H1 (cell line): ENCODE data around the gene SLC23A3. TPM values are rescaled to one million over a fixed set of nuclear protein-coding genes. Genes with fewer than 3 reads are reported as not detected.

Experiments
- CTCF ChIA-PET: fragments of 300-600 bp; sonication (Branson Sonifier 250); formaldehyde crosslinking; loops from one replicate; lab custom pipeline; 2021; ENCODE audit not compliant: partially characterized antibody; lab: Charles Lee
- POLR2A ChIA-PET: fragments of 300-600 bp; sonication (Branson Sonifier 250); formaldehyde crosslinking; loops from one replicate; lab custom pipeline; 2021; ENCODE audit warnings: inconsistent platforms; ENCODE audit not compliant: partially characterized antibody; lab: Charles Lee
- DNase-seq, 2 experiments: peaks; one replicate each; pipeline versions ENCODE4 v3.0.0 to v3.0.0-alpha.2; 2010 to 2022; ENCODE audit warnings: low spot score in 2 of 2, low read depth in 1 of 2, mixed read lengths in 1 of 2
- FAIRE-seq: peaks from 2 replicates; lab custom pipeline; 2011; peaks lifted over from hg19 to GRCh38; lab: Jason Lieb, UNC
- H2AFZ ChIP-seq: 2 replicates; pipeline ENCODE4 v1.8.1; 2012; ENCODE audit warnings: low read length, inconsistent platforms
- H2AK5ac ChIP-seq: 2 replicates; pipeline ENCODE4 v1.6.1; 2013; ENCODE audit warnings: low read depth, low read length
- H2BK120ac ChIP-seq: replicated peaks from 2 replicates; pipeline ENCODE3; 2013; ENCODE audit warnings: low read depth, low read length, inconsistent platforms
- H2BK12ac ChIP-seq: 2 replicates; pipeline ENCODE4 v1.6.1; 2013; ENCODE audit warnings: low read depth, low read length
- H2BK15ac ChIP-seq: 2 replicates; pipeline ENCODE4 v1.6.1; 2013; ENCODE audit warnings: low read length
- H2BK20ac ChIP-seq: 2 replicates; pipeline ENCODE4 v1.6.1; 2013; ENCODE audit warnings: low read length
- H2BK5ac ChIP-seq: 2 replicates; pipeline ENCODE4 v1.6.1; 2013; ENCODE audit warnings: low read depth, low read length
- H3K14ac ChIP-seq: 2 replicates; pipeline ENCODE4 v1.6.1; 2013; ENCODE audit warnings: inconsistent platforms; ENCODE audit not compliant: insufficient read length
- H3K18ac ChIP-seq: 2 replicates; pipeline ENCODE4 v1.6.1; 2013; ENCODE audit warnings: low read length; ENCODE audit errors: extremely low read depth
- H3K23ac ChIP-seq: 2 replicates; pipeline ENCODE4 v1.6.1; 2013; ENCODE audit warnings: inconsistent platforms; ENCODE audit not compliant: insufficient read length
- H3K23me2 ChIP-seq: 2 replicates; pipeline ENCODE4 v1.6.1; 2013; ENCODE audit warnings: low read depth, low read length
- H3K27ac ChIP-seq: 2 replicates; pipeline ENCODE4 v1.6.1; 2011; ENCODE audit warnings: low read depth, low read length, inconsistent platforms
- H3K27me3 ChIP-seq, 4 experiments: replicated peaks in 1 of 4; 1 replicate in 1 of 4; 2 replicates in 3 of 4; pipeline versions ENCODE4 v1.6.1 to v1.8.1; 2011 to 2013; ENCODE audit warnings: low read length in 3 of 4, mild to moderate bottlenecking in 3 of 4, inconsistent platforms in 2 of 4, mixed read lengths in 2 of 4, moderate library complexity in 1 of 4; ENCODE audit not compliant: control insufficient read depth in 3 of 4, insufficient read depth in 3 of 4; ENCODE audit errors: extremely low read depth in 1 of 4
- H3K36me3 ChIP-seq, 4 experiments: 2 replicates each; pipeline versions ENCODE4 v1.6.1 to v1.8.1; 2011 to 2013; ENCODE audit warnings: mild to moderate bottlenecking in 4 of 4, low read length in 3 of 4, moderate library complexity in 2 of 4, control low read depth in 1 of 4, inconsistent platforms in 1 of 4; ENCODE audit not compliant: insufficient read depth in 4 of 4, control insufficient read depth in 2 of 4
- H3K4ac ChIP-seq: replicated peaks from 2 replicates; pipeline ENCODE3; 2013; ENCODE audit warnings: low read length, low read depth, mixed read lengths, inconsistent platforms; ENCODE audit not compliant: insufficient read length
- H3K4me1 ChIP-seq, 4 experiments: replicated peaks in 1 of 4; 1 replicate in 1 of 4; 2 replicates in 3 of 4; pipeline versions ENCODE4 v1.6.1 to v1.8.1; 2011 to 2013; ENCODE audit warnings: low read length in 3 of 4, inconsistent platforms in 2 of 4, mixed read lengths in 1 of 4; ENCODE audit not compliant: insufficient read depth in 4 of 4, control insufficient read depth in 3 of 4
- H3K4me2 ChIP-seq, 2 experiments: 2 replicates each; pipeline versions ENCODE4 v1.6.1 to v1.8.1; 2011 to 2013; ENCODE audit warnings: low read depth in 2 of 2, low read length in 2 of 2, control low read depth in 1 of 2, inconsistent platforms in 1 of 2, mild to moderate bottlenecking in 1 of 2; ENCODE audit not compliant: insufficient read depth in 1 of 2
- H3K4me3 ChIP-seq, 4 experiments: fragments of 200-600, 300-600 bp in 1 of 4; sonication (generic), shearing (Covaris generic), sonication (Bioruptor Twin) in 1 of 4; 2 replicates each; pipeline versions ENCODE4 v1.5.1 to v1.8.1; 2011 to 2016; ENCODE audit warnings: low read length in 4 of 4, low read depth in 3 of 4, control low read depth in 2 of 4, inconsistent platforms in 2 of 4, mild to moderate bottlenecking in 2 of 4, mixed read lengths in 1 of 4, moderate library complexity in 1 of 4; ENCODE audit not compliant: insufficient read depth in 2 of 4; ENCODE audit errors: extremely low read depth in 1 of 4
- H3K56ac ChIP-seq: replicated peaks from 2 replicates; pipeline ENCODE3; 2013; ENCODE audit warnings: low read depth, mild to moderate bottlenecking, mixed read lengths, low read length, inconsistent platforms; ENCODE audit not compliant: insufficient read length
- H3K79me1 ChIP-seq: 2 replicates; pipeline ENCODE4 v1.6.1; 2013; ENCODE audit warnings: low read depth, low read length, control low read depth
- H3K79me2 ChIP-seq, 2 experiments: 2 replicates each; pipeline versions ENCODE4 v1.6.1 to v1.8.1; 2012 to 2013; ENCODE audit warnings: low read length in 2 of 2, mild to moderate bottlenecking in 2 of 2, inconsistent platforms in 1 of 2; ENCODE audit not compliant: insufficient read depth in 2 of 2, control insufficient read depth in 1 of 2
- H3K9ac ChIP-seq, 4 experiments: replicated peaks in 1 of 4; 1 replicate in 1 of 4; 2 replicates in 3 of 4; pipeline versions ENCODE4 v1.6.1 to v1.8.1; 2011 to 2013; ENCODE audit warnings: low read depth in 3 of 4, low read length in 3 of 4, control low read depth in 2 of 4, mild to moderate bottlenecking in 2 of 4, moderate library complexity in 2 of 4, inconsistent platforms in 1 of 4; ENCODE audit errors: extremely low read depth in 1 of 4
- H3K9me3 ChIP-seq, 2 experiments: 2 replicates each; pipeline versions ENCODE4 v1.6.1 to v1.8.1; 2012 to 2013; ENCODE audit warnings: mild to moderate bottlenecking in 2 of 2, moderate library complexity in 2 of 2, control low read depth in 1 of 2, inconsistent platforms in 1 of 2, low read depth in 1 of 2, low read length in 1 of 2, mixed read lengths in 1 of 2; ENCODE audit not compliant: insufficient read depth in 2 of 2
- H4K20me1 ChIP-seq, 2 experiments: replicated peaks in 1 of 2; 2 replicates each; pipeline versions ENCODE3 to v1.8.1; 2011 to 2013; ENCODE audit warnings: inconsistent platforms in 2 of 2, low read length in 2 of 2, mild to moderate bottlenecking in 1 of 2; ENCODE audit not compliant: insufficient read depth in 2 of 2, control insufficient read depth in 1 of 2
- H4K5ac ChIP-seq: 2 replicates; pipeline ENCODE4 v1.6.1; 2013; ENCODE audit warnings: low read length, low read depth, mixed read lengths, inconsistent platforms; ENCODE audit not compliant: insufficient read length
- H4K8ac ChIP-seq: 2 replicates; pipeline ENCODE4 v1.8.0; 2013; ENCODE audit warnings: mild to moderate bottlenecking, moderate library complexity, low read length, inconsistent platforms; ENCODE audit not compliant: insufficient read depth; ENCODE audit errors: extremely low read depth
- H4K91ac ChIP-seq: replicated peaks from 2 replicates; pipeline ENCODE3; 2013; ENCODE audit warnings: low read length, mixed read lengths, inconsistent platforms; ENCODE audit not compliant: insufficient read length
- BRCA1 ChIP-seq: IDR thresholded peaks from 2 replicates; pipeline ENCODE4 v1.6.1; 2012; ENCODE audit warnings: low read depth, low read length, improper control_type of control experiment
- CBX5 ChIP-seq: fragments of 300-800, 300-1000 bp; sonication (generic); IDR thresholded peaks from 2 replicates; pipeline ENCODE4 v1.7.1; 2016; ENCODE audit warnings: antibody characterized with exemption, low read length, low read depth
- CBX8 ChIP-seq: fragments of 300-800, 300-1000 bp; sonication (generic); IDR thresholded peaks from 2 replicates; pipeline ENCODE4 v1.7.1; 2016; ENCODE audit warnings: low read depth, low read length, borderline replicate concordance
- CTBP2 ChIP-seq: IDR thresholded peaks from 2 replicates; pipeline ENCODE4 v1.7.0; 2011; ENCODE audit warnings: borderline replicate concordance, mild to moderate bottlenecking, moderate library complexity, mixed read lengths, low read length; ENCODE audit not compliant: insufficient read depth, insufficient read length
- EGR1 ChIP-seq: IDR thresholded peaks from 2 replicates; pipeline ENCODE4 v1.6.1; 2011; ENCODE audit warnings: low read depth, low read length, borderline replicate concordance
- EP300 ChIP-seq, 2 experiments: IDR thresholded peaks; 1 replicate in 1 of 2; 2 replicates in 1 of 2; pipeline ENCODE4 v1.6.1; 2011 to 2012; ENCODE audit warnings: low read depth in 2 of 2, low read length in 2 of 2, mild to moderate bottlenecking in 2 of 2, borderline replicate concordance in 1 of 2, inconsistent platforms in 1 of 2, moderate library complexity in 1 of 2
- KDM1A ChIP-seq: fragments of 200-600, 300-600 bp; sonication (generic); IDR thresholded peaks from 2 replicates; pipeline ENCODE4 v1.7.1; 2016; ENCODE audit warnings: mild to moderate bottlenecking, low read length, borderline replicate concordance
- KDM5A ChIP-seq: fragments of 200-600 bp; IDR thresholded peaks from 2 replicates; pipeline ENCODE4 v1.7.1; 2012; ENCODE audit warnings: mild to moderate bottlenecking, low read length, inconsistent platforms, mixed read lengths
- POLR2A ChIP-seq, 2 experiments: IDR thresholded peaks; 1 replicate in 1 of 2; 2 replicates in 1 of 2; pipeline ENCODE4 v1.6.1; 2011; ENCODE audit warnings: low read depth in 2 of 2, low read length in 2 of 2, mild to moderate bottlenecking in 2 of 2; ENCODE audit errors: control extremely low read depth in 1 of 2
- RAD21 ChIP-seq, 2 experiments: IDR thresholded peaks in 1 of 2; conservative IDR thresholded peaks in 1 of 2; 2 replicates each; pipeline ENCODE4 v1.6.1; 2011; ENCODE audit warnings: low read depth in 2 of 2, low read length in 2 of 2, improper control_type of control experiment in 1 of 2, inconsistent platforms in 1 of 2, mild to moderate bottlenecking in 1 of 2, moderate library complexity in 1 of 2
- RFX5 ChIP-seq: IDR thresholded peaks from 2 replicates; pipeline ENCODE4 v1.6.1; 2011; ENCODE audit warnings: low read depth, low read length, improper control_type of control experiment, borderline replicate concordance
- SIRT6 ChIP-seq: IDR thresholded peaks from one replicate; pipeline ENCODE4 v1.7.1; 2012; ENCODE audit warnings: low read length, inconsistent platforms
- SIX5 ChIP-seq: IDR thresholded peaks from 2 replicates; pipeline ENCODE4 v1.6.1; 2011; ENCODE audit warnings: mild to moderate bottlenecking, low read depth, low read length
- ZNF274 ChIP-seq: IDR thresholded peaks from 2 replicates; pipeline ENCODE4 v1.7.0; 2012; ENCODE audit warnings: low read length, borderline replicate concordance; ENCODE audit errors: extremely low read depth
- WGBS, 2 experiments: shearing (Covaris generic) in 1 of 2; methylation state at CpG; one replicate each; pipeline versions ENCODE4 v1.1.6 to v1.1.7; 2013 to 2015; ENCODE audit warnings: low lambda C conversion rate in 2 of 2, mixed read lengths in 2 of 2, inconsistent platforms in 1 of 2, low coverage in 1 of 2, missing lambda C conversion rate in 1 of 2; ENCODE audit not compliant: insufficient replicate concordance in 2 of 2, insufficient coverage in 1 of 2, insufficient read length in 1 of 2; ENCODE audit errors: extremely low coverage in 1 of 2, missing lambda C conversion rate in 1 of 2; 5-methylcytosine and 5-hydroxymethylcytosine counted together
- polyA plus RNA-seq, 7 experiments: library from polyadenylated mRNA; depleted of rRNA in 3 of 7; stranded (reverse) in 5 of 7; unstranded in 2 of 7; fragments of >200 nt in 5 of 7; fragments of 200-250 nt in 2 of 7; gene quantifications; 1 replicate in 5 of 7; 2 replicates in 1 of 7; 4 replicates in 1 of 7; pipeline versions ENCODE4 v1.2.1 to v1.2.3, GENCODE V29; 2011 to 2013; ENCODE audit warnings: missing spikeins in 2 of 7, mixed read lengths in 2 of 7
- total RNA-seq: library from RNA; stranded (reverse); fragmentation: NEBNext Ultra II Directional; extraction: Animal tissue kit (Norgen Biotek cat#: 25700); gene quantifications from 2 replicates; pipeline ENCODE4 v1.2.1, GENCODE V29; 2021

SLC23A3 gene
- total and polyA plus RNA-seq, 2 of the 8 experiments (the other 6 are each of a cell fraction or from before 2014, with no cell fraction given): 0.35 to 0.84 TPM

GRCh38 chr2:219180961-219181360, 11.1 kb upstream of the SLC23A3 start:
- ChIA-PET POLR2A (interaction anchor here (1.0 to 2.8 kb wide), 4 partner anchors 12 to 72 kb away, joined by 3 to 11 read pairs (median 4); partner anchors contain the start of gene TUBA4B), CTCF (interaction anchor here (0.8 to 3.9 kb wide), 7 partner anchors 10 to 97 kb away, joined by 3 to 18 read pairs (median 3); partner anchors contain the start of genes SLC23A3 and ZFAND2B)
- no peak overlapping the region for H2BK15ac ChIP-seq
- no peak overlapping the region for H2AFZ ChIP-seq
- H3K23me2 ChIP-seq: peaks cover 11% of the 10 kb centered on the region; the same call in 1 of the 2 replicates
- H2BK120ac ChIP-seq: no peak overlapping the region
- H3K56ac ChIP-seq: no peak overlapping the region
- H3K4ac ChIP-seq: no peak overlapping the region
- no peak overlapping the region for H2BK5ac ChIP-seq
- peaks cover 6% of the 10 kb centered on the region for H3K79me1 ChIP-seq
- H3K27ac ChIP-seq: no peak overlapping the region
- peaks cover 0 to 8% of the 10 kb centered on the region in 2 experiments; a peak in 1 of 4 replicates for H3K79me2 ChIP-seq
- no peaks in the 10 kb centered on the region for H3K27me3 ChIP-seq
- H2AK5ac ChIP-seq: no peak overlapping the region
- H3K4me3 ChIP-seq: no peak overlapping the region
- no peak overlapping the region for H3K18ac ChIP-seq
- FAIRE-seq (no peak), DNase-seq (no peak)
- peaks cover 6 to 37% (median 22%) of the 10 kb centered on the region in 4 experiments; a peak in 6 of 8 replicates for H3K36me3 ChIP-seq
- 85% methylated on average over 5 of the region's 5 CpGs; no CpG with 5 or more reads in 1 of the 2 experiments for WGBS, 2 experiments
- H3K4me2 ChIP-seq: no peak overlapping the region
- H4K5ac ChIP-seq: no peak overlapping the region
- no peak overlapping the region for H2BK20ac ChIP-seq
- no peak overlapping the region for H4K91ac ChIP-seq
- H3K9me3 ChIP-seq: no peaks in the 10 kb centered on the region
- peaks cover 0 to 4% of the 10 kb centered on the region in 2 experiments for H4K20me1 ChIP-seq
- H4K8ac ChIP-seq: no peak overlapping the region
- H2BK12ac ChIP-seq: no peak overlapping the region
- H3K14ac ChIP-seq: no peak overlapping the region
- H3K9ac ChIP-seq: no peak overlapping the region
- H3K4me1 ChIP-seq: peaks cover 0 to 7% (median 6%) of the 10 kb centered on the region in 4 experiments; a peak in 6 of 7 replicates
- H3K23ac ChIP-seq: no peak overlapping the region
- TF ChIP-seq RAD21 (IDR thresholded peaks at IDR 0.05 in 1 of 2, conservative IDR thresholded peaks at IDR 0.05 in 1 of 2; ENCODE audit: low read depth in 2 of 2, low read length in 2 of 2) (no peak), CBX8 (no peak), KDM5A (no peak), SIRT6 (no peak), POLR2A (IDR thresholded peaks at IDR 0.05; ENCODE audit: control extremely low read depth in 1 of 2, low read depth in 2 of 2, low read length in 2 of 2) (no peak), RFX5 (no peak), CBX5 (no peak), SIX5 (no peak), CTBP2 (no peak), BRCA1 (no peak), KDM1A (no peak), EP300 (IDR thresholded peaks at IDR 0.05; ENCODE audit: borderline replicate concordance in 1 of 2, low read depth in 2 of 2, low read length in 2 of 2) (no peak), ZNF274 (no peak), EGR1 (no peak)
